Right lung (tissue), 5 donors: ENCODE data around the gene GMEB2. TPM values are rescaled to one million over a fixed set of nuclear protein-coding genes. Genes with fewer than 3 reads are reported as not detected.
A peak's percentile ranks its signal among the peaks of the same experiment; 100 is the strongest.

ENCODE experiments used
- DNase-seq, 2 donors: peaks; one replicate each; pipeline ENCODE4 v3.0.0-alpha.2; 2013
- polyA plus RNA-seq, 5 donors: library from polyadenylated mRNA; unstranded; fragments of 120-200 nt; gene quantifications; one replicate each; pipeline versions ENCODE4 v1.2.1 to v1.2.3, GENCODE V29; 2013; ENCODE audit warnings: inconsistent platforms in 1 of 5, low replicate concordance in 1 of 5; ENCODE audit not compliant: insufficient read length in 5 of 5, insufficient read depth in 1 of 5

The GMEB2 gene
- polyA plus RNA-seq, 5 donors = 7.7 to 13.5 (median 9.9) TPM

DNA sequence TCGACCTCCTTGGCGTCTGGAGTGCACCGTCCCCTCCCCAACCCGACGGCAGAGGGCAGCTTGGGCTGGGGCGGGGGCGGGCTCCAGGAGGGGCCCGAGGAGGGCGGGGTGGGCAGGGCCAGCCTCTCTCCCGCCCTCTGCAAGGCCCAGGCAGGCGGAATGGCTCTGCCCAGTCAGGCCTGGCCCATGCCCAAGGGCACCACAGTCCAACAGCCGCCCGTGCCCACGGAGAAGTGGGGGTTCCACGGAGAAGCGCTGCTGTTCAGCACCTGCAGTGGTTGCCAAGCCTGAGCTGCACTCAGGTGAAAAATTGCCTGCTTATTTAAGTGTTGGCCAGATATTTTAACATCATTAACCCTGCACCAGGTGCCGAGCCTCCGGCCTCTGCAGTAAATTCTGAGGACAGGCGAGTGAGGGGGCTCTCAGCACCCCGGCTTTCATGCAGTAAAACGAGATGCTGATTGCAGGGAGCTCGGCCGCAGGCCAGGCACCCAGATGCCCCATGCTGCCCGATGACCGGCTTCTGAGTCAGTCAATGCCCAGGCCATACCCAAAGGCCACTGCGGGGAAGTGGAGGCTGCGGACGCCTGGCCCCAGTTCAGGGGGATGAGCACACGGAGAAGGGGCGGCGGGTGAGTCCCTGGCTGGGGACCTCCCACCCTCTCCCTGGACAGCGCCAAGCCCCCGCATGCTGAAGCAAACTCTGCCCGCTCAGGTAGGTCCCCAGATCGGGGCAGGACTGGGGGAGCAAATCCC lies 79.0 kb downstream of the GMEB2 start, which contains the start of gene SRMS:
TSS of gene SRMS (minus strand) at position 25 of the 756 bp plus-strand sequence. CDS start 286 bp downstream, outside the sequence.
- no peak for DNase-seq

DNA sequence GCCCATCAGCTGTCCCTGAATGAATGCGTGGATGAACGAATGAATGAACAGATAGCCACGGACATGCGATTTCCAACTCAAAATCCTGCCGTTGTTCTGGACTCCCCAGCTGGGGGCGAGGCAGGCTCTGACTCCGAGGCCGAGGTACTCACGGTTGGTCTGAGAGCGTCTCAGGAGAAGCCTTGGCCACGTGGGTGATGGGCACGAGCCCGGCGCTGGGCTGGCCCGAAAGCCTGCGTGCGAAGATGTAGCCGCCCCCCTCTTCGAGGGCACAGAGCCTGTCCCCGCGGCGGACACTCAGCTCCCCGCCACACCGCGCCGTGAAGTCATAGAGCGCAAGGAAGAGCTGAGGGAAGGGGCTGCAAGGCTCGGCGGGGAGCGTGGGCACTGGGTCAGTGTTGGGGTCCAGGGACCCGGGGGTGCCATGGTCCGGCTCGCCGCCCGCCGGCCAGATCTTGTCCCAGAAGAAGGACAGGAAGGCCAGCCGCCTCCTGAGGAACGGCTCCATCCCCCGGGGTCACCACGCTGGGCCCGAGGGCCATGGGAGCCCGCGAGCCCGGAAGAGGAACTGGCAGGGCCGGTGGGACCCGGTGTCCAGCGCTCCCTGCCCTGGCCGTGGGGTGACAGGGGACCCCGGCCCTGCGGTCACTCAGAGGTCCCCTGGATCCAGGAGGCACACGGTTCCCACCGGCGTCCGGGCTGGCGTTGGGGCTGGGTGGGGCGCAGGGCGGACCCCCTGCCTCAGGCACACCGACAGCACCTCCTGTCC lies 79.8 kb downstream of the GMEB2 start:
- no peak for DNase-seq

DNA sequence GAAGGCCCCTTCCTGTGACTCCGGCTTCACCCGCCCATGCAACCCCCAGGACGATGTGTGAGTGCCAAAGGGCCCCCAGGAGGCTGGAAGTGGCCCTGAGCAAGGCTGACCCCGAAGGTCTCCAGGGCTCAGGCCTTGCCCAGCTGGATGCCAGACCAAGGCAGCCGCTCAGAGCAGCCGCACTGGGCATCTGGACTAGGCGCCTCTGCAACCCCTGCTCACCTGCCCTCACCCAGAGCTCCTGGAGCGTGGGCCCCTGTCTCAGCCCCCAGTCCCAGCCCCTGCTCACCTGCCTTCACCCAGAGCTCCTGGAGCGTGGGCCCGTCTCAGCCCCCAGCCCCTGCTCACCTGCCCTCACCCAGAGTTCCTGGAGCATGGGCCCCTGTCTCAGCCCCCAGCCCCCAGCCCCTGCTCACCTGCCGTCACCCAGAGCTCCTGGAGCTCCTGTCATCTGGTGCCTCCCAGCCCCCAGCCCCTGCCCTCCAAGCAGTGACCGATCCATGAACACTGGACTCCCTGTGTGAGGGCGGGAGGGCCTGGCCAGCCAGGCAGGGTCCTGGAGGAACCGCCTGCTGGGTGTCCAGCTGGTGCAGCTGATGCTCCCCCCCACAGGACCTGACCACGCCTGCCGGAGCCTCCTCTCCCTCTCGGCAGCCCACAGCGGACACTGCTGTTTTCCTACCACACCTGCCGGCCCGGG lies 80.5 kb downstream of the GMEB2 start:
- DNase-seq = no peak

DNA sequence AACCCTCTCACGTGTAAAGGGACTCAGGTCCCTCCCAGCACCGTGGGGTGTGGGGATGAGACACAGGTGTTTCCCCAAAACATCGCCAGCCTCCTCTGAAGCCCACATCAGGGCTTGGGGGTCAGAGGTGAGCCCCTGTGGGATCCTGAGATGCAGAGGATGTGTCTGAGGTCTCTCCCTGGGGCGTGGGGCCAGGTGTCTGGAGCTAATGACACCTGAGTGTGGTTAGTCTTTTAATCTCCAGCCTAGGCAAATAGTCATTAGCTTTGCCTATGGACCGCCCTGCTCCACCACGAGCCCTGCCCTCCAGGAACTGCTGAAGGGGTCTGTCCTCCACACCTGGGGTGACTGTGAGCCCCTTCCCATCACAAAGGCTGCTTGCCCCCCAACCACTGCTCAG lies 81.1 kb downstream of the GMEB2 start:
- DNase-seq = no peak

DNA sequence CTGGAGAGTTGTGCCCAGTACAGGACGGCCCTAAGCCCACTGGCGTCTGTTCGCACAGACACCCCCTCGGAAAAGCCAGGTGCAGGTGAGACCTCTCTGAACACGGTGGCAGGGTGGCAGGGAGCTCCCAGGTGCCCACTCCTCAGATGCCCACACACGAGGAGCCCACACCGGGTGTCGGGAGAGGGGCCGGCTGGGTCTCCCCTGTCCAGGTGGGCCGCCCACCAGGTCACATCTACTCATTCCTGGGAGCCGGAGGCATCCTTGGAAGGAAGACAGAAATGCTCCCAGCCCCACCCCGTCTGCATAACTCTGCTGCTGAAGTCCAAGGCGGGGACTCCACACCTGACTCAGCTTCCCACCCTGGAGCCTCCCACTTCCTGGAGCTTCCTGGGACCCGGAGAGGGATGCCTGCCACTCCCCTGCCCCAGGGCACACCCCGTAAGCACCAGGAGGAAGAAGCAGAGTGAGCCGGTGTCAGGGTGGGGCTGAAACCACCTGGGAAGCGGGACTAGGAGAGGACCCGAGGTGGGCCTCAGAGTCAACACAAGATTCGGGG lies 81.9 kb downstream of the GMEB2 start:
- DNase-seq = no peak

DNA sequence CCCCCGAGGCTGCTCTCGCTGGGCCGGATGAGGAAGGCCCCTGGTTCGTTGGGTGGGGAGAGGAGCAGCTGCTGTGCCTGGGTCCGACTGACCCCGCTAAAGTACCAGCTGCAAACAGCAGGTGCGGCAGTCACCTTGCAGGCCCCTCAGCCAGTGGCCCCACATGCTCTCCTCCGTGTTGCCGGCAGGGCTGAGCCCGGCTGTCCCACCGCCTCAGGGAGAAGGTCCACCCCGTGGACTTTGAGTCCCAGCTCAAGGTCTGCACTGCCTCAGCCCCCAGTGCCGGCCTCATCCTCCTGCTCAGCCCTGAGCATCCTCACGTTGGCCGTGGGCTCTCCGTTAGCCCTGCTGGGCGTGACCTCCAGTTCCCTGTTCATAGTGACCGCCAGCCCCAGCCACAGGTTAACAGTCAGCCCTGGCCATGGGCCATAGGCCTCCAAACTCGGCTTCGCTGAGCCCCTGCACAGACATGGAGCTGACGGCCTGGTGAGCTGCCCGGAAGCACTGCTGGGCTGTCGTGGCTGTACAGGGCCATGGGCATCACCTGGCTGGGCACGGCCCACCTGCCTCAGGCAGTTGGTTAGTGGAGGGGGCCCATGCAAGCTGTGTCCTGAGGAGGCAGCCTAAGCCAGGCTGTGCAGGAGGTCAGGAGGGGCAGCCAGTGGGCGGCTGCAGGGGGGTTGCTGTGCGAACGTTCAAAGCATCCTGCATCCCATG lies 82.5 kb downstream of the GMEB2 start:
- no peak for DNase-seq

DNA sequence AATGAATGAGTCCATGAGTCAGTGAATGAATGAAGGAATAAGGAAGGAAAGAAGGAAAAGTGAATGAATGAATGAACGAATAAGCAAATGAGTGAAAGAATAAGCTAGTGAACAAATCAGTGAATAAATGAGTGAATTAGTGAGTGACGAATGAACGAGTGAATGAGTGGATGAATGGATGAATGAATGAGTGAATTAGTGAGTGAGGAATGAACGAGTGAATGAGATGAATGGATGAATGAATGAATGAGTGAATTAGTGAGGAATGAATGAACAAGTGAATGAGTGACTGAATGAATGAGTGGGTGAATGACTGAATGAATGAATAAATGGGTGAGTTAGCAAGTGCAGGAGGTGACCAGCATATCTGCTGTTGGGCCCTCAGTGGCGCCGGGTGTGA lies 83.2 kb downstream of the GMEB2 start:
- no peak for DNase-seq

DNA sequence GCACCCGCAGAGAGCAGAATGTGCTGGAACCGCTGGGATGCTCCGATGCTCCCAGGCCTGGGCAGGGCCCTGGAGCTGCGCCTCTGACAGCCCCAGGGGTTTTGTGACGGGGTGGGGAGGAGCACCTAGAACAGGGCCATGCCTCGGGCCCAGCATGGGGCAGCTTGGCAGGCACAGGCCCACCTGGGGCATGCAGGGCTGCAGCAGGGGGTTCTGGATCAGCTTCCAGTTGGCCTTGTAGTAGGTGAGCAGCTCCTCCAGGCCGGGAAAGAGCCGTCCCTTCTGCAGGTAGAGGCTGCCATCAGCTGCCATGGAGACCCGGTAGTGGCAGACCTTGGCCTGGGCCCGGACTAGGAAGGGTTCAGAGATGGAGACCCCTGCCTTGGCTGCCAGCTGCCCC lies 83.8 kb downstream of the GMEB2 start:
- DNase-seq = no peak

DNA sequence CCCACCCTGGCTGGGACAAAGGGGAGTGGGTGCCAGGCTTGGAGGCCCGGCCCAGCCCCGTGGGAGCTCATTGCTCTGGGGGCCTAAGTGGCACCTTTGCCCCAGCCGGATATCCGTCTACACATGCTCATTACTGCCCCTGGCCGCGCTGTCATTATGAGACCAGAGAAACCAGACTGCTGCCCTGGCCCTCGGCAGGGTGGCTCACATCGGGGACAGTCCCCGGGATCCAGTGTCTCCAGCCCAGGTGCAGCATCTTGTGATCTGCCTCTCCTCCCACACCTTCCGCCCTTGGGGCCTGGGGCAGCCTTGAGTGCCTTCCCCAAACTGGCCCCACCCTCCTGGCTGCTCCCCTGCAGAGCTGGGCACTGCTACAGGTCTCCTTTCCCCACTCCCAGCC lies 84.2 kb downstream of the GMEB2 start:
- no peak for DNase-seq

DNA sequence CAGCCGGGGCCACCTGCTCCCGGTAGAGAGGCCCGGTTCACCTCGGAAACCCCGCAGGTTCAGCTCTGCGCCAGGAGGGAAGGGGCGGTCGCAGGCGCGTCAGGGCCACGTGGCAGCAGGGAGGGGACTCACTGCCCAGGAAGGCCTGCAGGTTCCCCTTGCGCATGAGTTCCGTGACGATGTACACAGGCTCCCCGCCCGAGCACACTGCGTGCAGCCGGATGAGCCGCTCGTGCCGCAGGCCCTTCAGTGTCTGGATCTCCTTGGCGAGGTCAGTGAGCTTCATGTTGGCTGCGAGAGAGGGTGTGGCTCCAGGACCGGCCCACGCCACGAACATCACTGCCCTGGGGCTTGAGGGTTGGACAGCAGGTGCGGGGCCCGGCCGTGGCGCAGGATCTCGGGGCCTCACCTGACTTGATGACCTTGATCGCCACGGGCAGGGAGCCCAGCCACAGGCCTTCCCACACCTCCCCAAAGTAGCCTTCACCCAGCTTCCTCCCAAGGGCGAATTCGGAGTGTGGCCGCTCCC lies 84.8 kb downstream of the GMEB2 start:
- DNase-seq = no peak

DNA sequence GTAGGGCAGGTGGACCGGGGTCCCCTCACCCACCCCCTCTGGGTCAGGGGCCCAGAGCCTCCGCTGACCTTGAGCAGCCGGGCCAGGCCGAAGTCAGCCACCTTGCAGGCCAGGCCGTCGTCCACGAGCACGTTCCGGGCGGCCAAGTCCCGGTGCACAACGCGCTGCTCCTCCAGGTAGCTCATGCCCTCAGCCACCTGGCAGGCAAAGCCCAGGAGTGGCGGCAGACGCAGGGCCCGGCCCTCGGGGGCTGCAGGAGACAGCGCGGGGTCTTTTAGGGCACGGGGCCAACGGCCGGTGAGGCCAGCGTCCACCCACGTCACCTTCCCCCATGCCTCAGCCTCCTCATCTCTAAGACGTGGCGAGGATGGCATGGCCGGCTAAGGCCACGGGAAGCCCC lies 85.5 kb downstream of the GMEB2 start:
- DNase-seq = no peak

DNA sequence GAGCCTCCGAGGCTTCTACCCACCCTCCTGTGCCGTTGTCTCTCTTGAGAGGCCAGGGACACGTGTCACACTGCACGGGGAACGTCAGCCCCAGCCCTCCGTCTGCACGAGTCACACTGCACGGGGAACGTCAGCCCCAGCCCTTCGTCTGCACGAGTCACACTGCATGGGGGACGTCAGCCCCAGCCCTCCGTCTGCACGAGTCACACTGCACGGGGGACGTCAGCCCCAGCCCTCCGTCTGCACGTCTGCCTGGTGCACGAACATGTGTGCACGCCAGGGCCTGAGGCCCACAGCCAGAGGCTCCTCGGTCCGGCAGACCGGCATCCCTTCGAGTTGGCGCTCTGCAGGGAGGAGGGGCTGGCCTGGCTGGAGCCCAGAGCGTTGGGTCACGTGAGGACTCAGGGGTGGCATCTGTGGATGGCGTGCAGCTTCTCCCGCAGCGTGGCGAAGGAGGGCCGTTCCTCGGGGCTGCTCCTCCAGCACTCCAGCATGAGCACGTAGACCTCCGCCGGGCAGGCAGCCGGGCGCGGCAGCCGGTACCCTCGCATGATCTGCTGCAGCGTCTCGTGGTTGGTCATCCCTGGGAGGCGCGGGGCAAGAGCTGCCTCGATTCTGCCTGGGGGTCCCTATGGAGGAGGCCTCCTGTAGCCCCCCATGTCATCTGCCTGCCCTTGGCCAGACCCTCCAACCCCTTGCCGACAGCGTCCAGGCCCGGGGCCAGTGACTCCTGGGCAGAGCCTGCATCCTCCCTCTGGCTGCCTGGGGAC lies 86.3 kb downstream of the GMEB2 start:
- no peak for DNase-seq

DNA sequence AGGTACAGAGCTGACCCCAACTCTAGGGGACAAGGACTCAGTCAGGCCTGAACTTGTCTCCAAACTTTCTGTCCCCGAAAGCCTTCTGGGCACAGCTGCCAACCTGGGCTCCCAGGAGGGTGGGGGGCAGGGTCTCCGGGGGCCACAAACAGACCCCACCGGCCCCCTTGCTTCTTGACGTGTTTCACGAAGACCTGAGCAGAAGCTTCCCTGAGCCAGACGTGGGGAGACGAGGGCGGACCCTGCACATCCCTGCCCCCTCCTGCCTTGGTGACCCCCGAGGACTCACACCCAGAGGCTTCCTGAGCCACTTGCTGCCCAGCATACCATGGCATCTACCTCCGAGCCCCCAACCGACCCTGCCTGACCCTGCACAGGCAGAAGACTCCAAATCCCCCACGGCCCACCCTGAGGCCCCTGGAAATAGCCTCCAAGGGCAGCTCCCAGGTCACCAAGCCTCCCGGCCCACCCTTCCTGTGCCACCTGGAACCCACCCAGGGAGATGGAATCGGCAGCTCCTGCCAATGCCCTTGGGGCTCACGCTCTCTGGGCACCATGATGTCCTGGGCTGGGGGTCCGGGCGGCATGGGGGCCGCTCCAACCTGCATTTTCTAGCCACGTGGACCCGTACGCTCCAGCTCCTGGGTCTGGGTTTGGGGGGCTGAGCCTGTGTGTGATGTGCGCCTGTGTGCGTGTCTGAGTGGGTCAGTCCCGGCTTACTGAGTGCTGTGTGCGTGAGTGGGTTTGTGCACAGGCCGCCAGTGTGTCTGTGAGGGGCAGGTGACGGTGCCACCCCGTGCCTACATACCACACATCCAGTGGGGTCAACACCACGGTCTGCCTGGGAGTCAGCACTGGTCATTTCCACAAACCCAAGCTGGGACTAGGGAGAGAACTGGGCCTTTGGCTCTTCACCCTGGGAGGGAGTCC lies 87.2 kb downstream of the GMEB2 start:
- DNase-seq = no peak

DNA sequence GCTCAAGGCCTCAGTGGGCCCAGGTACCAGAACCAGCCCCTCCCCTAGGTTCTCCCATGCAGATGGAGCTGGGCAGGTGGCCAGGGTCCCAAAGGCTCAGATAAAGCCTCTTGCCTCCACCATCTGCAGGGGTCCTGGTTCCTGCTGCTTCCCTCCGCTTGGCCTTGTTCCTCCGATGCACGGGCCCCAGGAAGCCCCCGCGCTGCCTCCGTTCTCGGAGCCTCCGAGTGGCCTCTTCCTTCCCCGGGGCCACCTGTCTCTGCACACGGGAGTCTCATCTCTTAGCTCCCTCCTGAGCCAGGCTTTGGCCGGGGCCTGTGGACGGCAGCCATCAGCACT lies 87.8 kb downstream of the GMEB2 start:
- DNase-seq = no peak

DNA sequence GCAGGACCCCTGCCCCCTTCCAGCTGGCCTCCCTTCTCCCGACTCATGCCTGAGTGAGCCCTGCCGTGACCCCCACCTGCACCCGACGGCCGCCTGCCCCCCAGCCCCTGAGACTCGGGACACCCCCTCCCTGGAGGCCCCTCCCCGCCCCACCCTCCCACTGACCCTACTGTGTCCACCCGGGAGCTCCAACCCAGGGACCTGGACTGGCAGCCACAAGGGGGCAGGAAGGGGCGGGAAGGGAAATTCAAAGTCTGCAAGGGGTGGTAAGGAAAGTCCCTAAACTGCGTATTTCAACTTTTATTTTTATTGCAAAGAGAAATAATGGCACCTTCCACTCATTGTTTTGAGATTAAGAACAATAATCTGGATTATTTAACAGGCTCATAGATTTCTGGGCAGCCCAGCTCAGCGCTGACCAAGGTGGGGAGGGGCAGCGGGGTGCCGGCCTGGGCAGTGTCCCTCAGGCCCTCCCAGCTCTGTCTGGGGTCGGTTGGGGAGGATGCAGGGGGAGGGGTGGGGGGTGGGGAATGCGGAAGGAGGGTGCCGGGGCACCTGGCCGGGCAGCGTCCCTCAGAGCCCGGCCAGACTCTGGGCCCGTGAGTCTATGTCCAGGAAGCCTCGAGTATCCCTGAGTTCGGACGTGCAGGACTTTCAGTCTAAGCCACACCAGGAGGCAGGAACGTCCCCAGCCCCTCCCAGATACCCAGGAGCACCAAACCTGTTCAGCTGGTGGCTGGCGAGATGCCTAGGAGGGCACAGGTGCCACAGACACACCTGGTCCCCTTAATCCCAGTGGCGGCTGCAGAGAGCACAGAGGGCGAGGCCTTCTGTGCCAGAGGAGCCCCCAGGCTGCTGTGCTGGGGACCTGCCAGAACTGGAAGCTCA lies 88.5 kb downstream of the GMEB2 start:
- DNase-seq = peak; percentile 42 to 45
